ENCODE data around the gene SYTL5. TPM values are rescaled to one million over a fixed set of nuclear protein-coding genes. Genes with fewer than 3 reads are reported as not detected.

SYTL5 gene
- total RNA-seq (0.13 TPM), polyA plus RNA-seq (ENCODE audit: insufficient read depth in 1 of 8, insufficient read length in 8 of 8, low replicate concordance in 1 of 8) (under 1 TPM; 0.07 to 0.39 (median 0.23) TPM)
- long read RNA-seq, donor 1: 0 reads
- long read RNA-seq, donor 2: 0 reads
- long read RNA-seq, donor 3: 0 reads
- long read RNA-seq, donor 4: 0 reads
- long read RNA-seq, donor 5: 0 reads
- long read RNA-seq, donor 6: 0 reads
- long read RNA-seq, donor 7: 0 reads
- long read RNA-seq, donor 8: 0 reads
- long read RNA-seq, donor 9: 0 reads
- long read RNA-seq, donor 10: 0 reads
- long read RNA-seq, donor 11: 0 reads

GRCh38 chrX:38006291-38006690, at the start of gene SYTL5:
SYTL5 (plus strand) TSS chrX:38006553; CDS start chrX:38033890, 27,337 bp downstream.
- Histone ChIP-seq H3K4me3 (ENCODE audit: low read length) (no peak within 1 kb of the TSS), H3K27ac (ENCODE audit: low read length) (no peak within 1 kb of the TSS), H3K4me1 (ENCODE audit: control insufficient read depth, insufficient read depth, low read length) (no peaks in the 10 kb centered on the region), H3K9me3 (replicated peaks; ENCODE audit: control insufficient read depth, low read depth, low read length) (no peaks in the 10 kb centered on the region), H3K36me3 (ENCODE audit: control insufficient read depth, insufficient read depth, low read length) (no peaks in the 10 kb centered on the region), H3K27me3 (ENCODE audit: control insufficient read depth, insufficient read depth, low read length) (no peaks in the 10 kb centered on the region)
- DNase-seq: no peak
- WGBS (ENCODE audit: insufficient coverage): no CpG with 5 or more reads among the region's 1 CpG

GRCh38 chrX:37958525-37959211, 47.7 kb upstream of the SYTL5 start:
- Histone ChIP-seq H3K4me1 (ENCODE audit: control insufficient read depth, insufficient read depth, low read length) (no peaks in the 10 kb centered on the region), H3K27me3 (ENCODE audit: control insufficient read depth, insufficient read depth, low read length) (peaks cover 7% of the 10 kb centered on the region), H3K27ac (ENCODE audit: low read length) (no peak overlapping the region), H3K36me3 (ENCODE audit: control insufficient read depth, insufficient read depth, low read length) (no peaks in the 10 kb centered on the region), H3K4me3 (ENCODE audit: low read length) (no peak overlapping the region), H3K9me3 (replicated peaks; ENCODE audit: control insufficient read depth, low read depth, low read length) (no peaks in the 10 kb centered on the region)
- 50% methylated on average over 3 of the region's 7 CpGs for WGBS (ENCODE audit: insufficient coverage)
- peak; percentile 4 for DNase-seq

- H3K9me3 ChIP-seq (replicated peaks; ENCODE audit: control insufficient read depth, low read depth, low read length): no peaks in the 10 kb centered on the region
- DNase-seq: no peak
- 69% methylated on average over 10 of the region's 15 CpGs for WGBS (ENCODE audit: insufficient coverage)
Measured at GRCh38 chrX:37959212-37960021, 46.9 kb upstream of the SYTL5 start.

GRCh38 chrX:37961118-37961517, 45.2 kb upstream of the SYTL5 start:
- Histone ChIP-seq H3K27me3 (ENCODE audit: control insufficient read depth, insufficient read depth, low read length) (peaks cover 7% of the 10 kb centered on the region), H3K4me1 (ENCODE audit: control insufficient read depth, insufficient read depth, low read length) (no peaks in the 10 kb centered on the region), H3K4me3 (ENCODE audit: low read length) (no peak overlapping the region), H3K36me3 (ENCODE audit: control insufficient read depth, insufficient read depth, low read length) (no peaks in the 10 kb centered on the region), H3K27ac (ENCODE audit: low read length) (no peak overlapping the region), H3K9me3 (replicated peaks; ENCODE audit: control insufficient read depth, low read depth, low read length) (no peaks in the 10 kb centered on the region)
- 80% methylated on average over 1 of the region's 1 CpG for WGBS (ENCODE audit: insufficient coverage)
- no peak for DNase-seq

More at GRCh38 chrX:37959212-37960021, 46.9 kb upstream of the SYTL5 start:
- Histone ChIP-seq H3K36me3 (ENCODE audit: control insufficient read depth, insufficient read depth, low read length) (no peaks in the 10 kb centered on the region), H3K4me3 (ENCODE audit: low read length) (no peak overlapping the region), H3K27me3 (ENCODE audit: control insufficient read depth, insufficient read depth, low read length) (peaks cover 7% of the 10 kb centered on the region), H3K4me1 (ENCODE audit: control insufficient read depth, insufficient read depth, low read length) (no peaks in the 10 kb centered on the region), H3K27ac (ENCODE audit: low read length) (no peak overlapping the region)

GRCh38 chrX:37967714-37968113, 38.6 kb upstream of the SYTL5 start:
- no peak overlapping the region for H3K4me3 ChIP-seq (ENCODE audit: low read length)
- H3K9me3 ChIP-seq (replicated peaks; ENCODE audit: control insufficient read depth, low read depth, low read length): no peaks in the 10 kb centered on the region
- H3K27ac ChIP-seq (ENCODE audit: low read length): no peak overlapping the region
- no peaks in the 10 kb centered on the region for H3K4me1 ChIP-seq (ENCODE audit: control insufficient read depth, insufficient read depth, low read length)
- WGBS (ENCODE audit: insufficient coverage): 88% methylated on average over 2 of the region's 2 CpGs
- H3K27me3 ChIP-seq (ENCODE audit: control insufficient read depth, insufficient read depth, low read length): peaks cover 8% of the 10 kb centered on the region
- no peak for DNase-seq
- no peaks in the 10 kb centered on the region for H3K36me3 ChIP-seq (ENCODE audit: control insufficient read depth, insufficient read depth, low read length)

GRCh38 chrX:37975421-37975820, 30.9 kb upstream of the SYTL5 start:
- Histone ChIP-seq H3K36me3 (ENCODE audit: control insufficient read depth, insufficient read depth, low read length) (no peaks in the 10 kb centered on the region), H3K4me3 (ENCODE audit: low read length) (no peak overlapping the region), H3K27me3 (ENCODE audit: control insufficient read depth, insufficient read depth, low read length) (peaks cover 10% of the 10 kb centered on the region), H3K27ac (ENCODE audit: low read length) (no peak overlapping the region), H3K9me3 (replicated peaks; ENCODE audit: control insufficient read depth, low read depth, low read length) (no peaks in the 10 kb centered on the region), H3K4me1 (ENCODE audit: control insufficient read depth, insufficient read depth, low read length) (no peaks in the 10 kb centered on the region)
- no peak for DNase-seq
- WGBS (ENCODE audit: insufficient coverage): no CpG with 5 or more reads among the region's 3 CpGs

- H3K4me1 ChIP-seq (ENCODE audit: control insufficient read depth, insufficient read depth, low read length): no peaks in the 10 kb centered on the region
- H3K9me3 ChIP-seq (replicated peaks; ENCODE audit: control insufficient read depth, low read depth, low read length): no peaks in the 10 kb centered on the region
- H3K27ac ChIP-seq (ENCODE audit: low read length): no peak overlapping the region
- H3K36me3 ChIP-seq (ENCODE audit: control insufficient read depth, insufficient read depth, low read length): no peaks in the 10 kb centered on the region
- no CpG with 5 or more reads among the region's 1 CpG for WGBS (ENCODE audit: insufficient coverage)
- H3K27me3 ChIP-seq (ENCODE audit: control insufficient read depth, insufficient read depth, low read length): peaks cover 10% of the 10 kb centered on the region
- no peak overlapping the region for H3K4me3 ChIP-seq (ENCODE audit: low read length)
- DNase-seq: no peak
Measured at GRCh38 chrX:37976153-37976552, 30.2 kb upstream of the SYTL5 start.

- no peak for DNase-seq
- Histone ChIP-seq H3K9me3 (replicated peaks; ENCODE audit: control insufficient read depth, low read depth, low read length) (no peaks in the 10 kb centered on the region), H3K27ac (ENCODE audit: low read length) (no peak overlapping the region), H3K4me3 (ENCODE audit: low read length) (no peak overlapping the region), H3K4me1 (ENCODE audit: control insufficient read depth, insufficient read depth, low read length) (no peaks in the 10 kb centered on the region), H3K27me3 (ENCODE audit: control insufficient read depth, insufficient read depth, low read length) (peaks cover 2% of the 10 kb centered on the region), H3K36me3 (ENCODE audit: control insufficient read depth, insufficient read depth, low read length) (no peaks in the 10 kb centered on the region)
Measured at GRCh38 chrX:37984880-37985279, 21.5 kb upstream of the SYTL5 start.

- no peaks in the 10 kb centered on the region for H3K4me1 ChIP-seq (ENCODE audit: control insufficient read depth, insufficient read depth, low read length)
- no peak overlapping the region for H3K27ac ChIP-seq (ENCODE audit: low read length)
- no peaks in the 10 kb centered on the region for H3K9me3 ChIP-seq (replicated peaks; ENCODE audit: control insufficient read depth, low read depth, low read length)
- DNase-seq: no peak
- H3K27me3 ChIP-seq (ENCODE audit: control insufficient read depth, insufficient read depth, low read length): peaks cover 6% of the 10 kb centered on the region
- WGBS (ENCODE audit: insufficient coverage): no CpG with 5 or more reads among the region's 1 CpG
- no peaks in the 10 kb centered on the region for H3K36me3 ChIP-seq (ENCODE audit: control insufficient read depth, insufficient read depth, low read length)
- H3K4me3 ChIP-seq (ENCODE audit: low read length): no peak overlapping the region
Measured at GRCh38 chrX:37986893-37987292, 19.5 kb upstream of the SYTL5 start.

GRCh38 chrX:37989304-37989703, 17.0 kb upstream of the SYTL5 start:
- no peak overlapping the region for H3K4me3 ChIP-seq (ENCODE audit: low read length)
- H3K4me1 ChIP-seq (ENCODE audit: control insufficient read depth, insufficient read depth, low read length): no peaks in the 10 kb centered on the region
- H3K36me3 ChIP-seq (ENCODE audit: control insufficient read depth, insufficient read depth, low read length): no peaks in the 10 kb centered on the region
- no peaks in the 10 kb centered on the region for H3K9me3 ChIP-seq (replicated peaks; ENCODE audit: control insufficient read depth, low read depth, low read length)
- peaks cover 14% of the 10 kb centered on the region for H3K27me3 ChIP-seq (ENCODE audit: control insufficient read depth, insufficient read depth, low read length)
- H3K27ac ChIP-seq (ENCODE audit: low read length): no peak overlapping the region
- DNase-seq: no peak

Data from muscle of leg (tissue), 16 donors.